ENCODE results near the gene RANGAP1. TPM values are rescaled to one million over a fixed set of nuclear protein-coding genes. Genes with fewer than 3 reads are reported as not detected.
"Not testable (repeated sequence)": the region's sequence is repeated elsewhere in the genome, so short reads cannot be mapped to it uniquely, and the experiment has no call there.

The RANGAP1 gene
- total RNA-seq, 6 experiments from 2014 or later, result 27.4 to 56.3 (median 37.6) TPM

DNA sequence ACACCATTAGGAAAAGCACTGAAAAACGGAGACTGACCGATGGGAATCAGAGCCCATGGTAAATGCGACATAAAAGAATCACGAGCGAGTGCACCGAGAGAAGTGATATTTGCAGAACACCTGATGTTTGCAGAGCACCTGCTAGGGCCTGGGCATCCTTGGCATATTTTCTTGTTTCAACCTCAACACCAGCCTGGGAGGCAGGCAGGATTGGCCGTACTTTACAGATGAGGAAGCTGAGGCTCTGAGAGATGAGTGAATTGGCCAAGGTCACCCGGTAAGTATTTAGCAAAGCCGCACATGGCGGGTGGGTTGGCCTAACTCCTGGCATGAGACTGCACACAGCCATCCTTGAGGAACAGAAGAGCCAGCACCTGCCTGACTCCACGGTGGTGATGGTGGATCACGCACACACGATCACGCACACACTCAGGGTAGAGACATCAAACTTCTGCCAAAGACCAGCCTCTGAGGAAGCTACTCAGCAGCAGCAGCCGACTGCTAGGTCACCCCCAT lies 23.7 kb downstream of the RANGAP1 start:
- 91% methylated on average over 10 of the region's 15 CpGs for WGBS (ENCODE audit: insufficient coverage, low coverage, low lambda C conversion rate, missing lambda C conversion rate)
- ATAC-seq (no peak), DNase-seq (no peak)
- no peak overlapping the region for H3K4me3 ChIP-seq
- no peak overlapping the region for H3K27ac ChIP-seq
- no peaks in the 10 kb centered on the region for H3K27me3 ChIP-seq
- peaks cover 0 to 9% (median 0%) of the 10 kb centered on the region in 4 donors for H3K4me1 ChIP-seq
- peaks cover 0 to 73% (median 20%) of the 10 kb centered on the region in 4 donors for H3K36me3 ChIP-seq
- TF ChIP-seq CTCF (IDR thresholded peaks at IDR 0.05), result no peak
- intact Hi-C loops (cut with DNase I), result no loop called here
- H3K9me3 ChIP-seq, result no peaks in the 10 kb centered on the region

DNA sequence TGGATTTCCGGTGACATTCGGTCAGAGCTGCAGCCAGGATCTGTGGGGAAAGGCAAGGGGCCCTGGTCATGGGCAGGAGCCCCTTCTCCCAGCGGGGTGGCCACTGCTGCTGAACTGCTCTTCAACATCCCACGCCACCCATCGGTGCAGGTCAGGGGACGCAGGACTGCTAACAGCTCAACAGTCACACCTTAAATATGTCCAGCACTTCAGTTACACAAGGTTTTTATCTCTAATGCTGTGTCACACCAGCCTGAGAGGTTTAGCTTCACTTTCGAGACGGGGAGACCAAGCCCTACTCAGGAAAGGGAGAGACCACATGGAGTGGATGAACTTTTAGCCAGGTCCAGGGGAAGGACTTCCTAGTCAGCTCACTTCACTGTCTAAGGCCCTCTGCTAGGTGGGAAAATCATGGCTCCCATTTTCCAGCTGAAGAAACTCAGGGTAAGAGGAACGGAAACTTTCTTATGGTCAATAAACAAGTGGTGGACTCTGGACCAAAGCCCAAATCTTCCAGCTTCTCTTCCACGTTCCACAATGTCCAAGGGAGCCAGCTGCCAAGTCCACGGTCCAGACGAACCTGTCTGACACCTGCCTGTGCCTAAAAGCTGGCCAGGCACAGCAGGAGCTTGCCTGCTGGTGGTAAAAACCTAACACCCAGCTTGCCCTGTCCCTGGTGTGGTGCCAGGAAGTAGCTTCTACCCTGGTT lies 24.3 kb downstream of the RANGAP1 start:
- Histone ChIP-seq H3K9me3 (no peaks in the 10 kb centered on the region), H3K4me1 (peaks cover 0 to 9% (median 0%) of the 10 kb centered on the region in 4 donors), H3K27me3 (no peaks in the 10 kb centered on the region), H3K27ac (peak overlapping the region in 1 of 3 donors; percentile 8), H3K36me3 (peaks cover 0 to 70% (median 20%) of the 10 kb centered on the region in 4 donors), H3K4me3 (no peak overlapping the region)
- ATAC-seq (peak in 3 of 4 donors; percentile 11 to 81 (median 45)), DNase-seq (no peak)
- TF ChIP-seq CTCF (IDR thresholded peaks at IDR 0.05) (no peak), POLR2A (IDR thresholded peaks at IDR 0.05) (no peak)
- intact Hi-C loops (cut with DNase I), result no loop called here
- 31% methylated on average over 5 of the region's 12 CpGs for WGBS (ENCODE audit: insufficient coverage, low coverage, low lambda C conversion rate, missing lambda C conversion rate)

DNA sequence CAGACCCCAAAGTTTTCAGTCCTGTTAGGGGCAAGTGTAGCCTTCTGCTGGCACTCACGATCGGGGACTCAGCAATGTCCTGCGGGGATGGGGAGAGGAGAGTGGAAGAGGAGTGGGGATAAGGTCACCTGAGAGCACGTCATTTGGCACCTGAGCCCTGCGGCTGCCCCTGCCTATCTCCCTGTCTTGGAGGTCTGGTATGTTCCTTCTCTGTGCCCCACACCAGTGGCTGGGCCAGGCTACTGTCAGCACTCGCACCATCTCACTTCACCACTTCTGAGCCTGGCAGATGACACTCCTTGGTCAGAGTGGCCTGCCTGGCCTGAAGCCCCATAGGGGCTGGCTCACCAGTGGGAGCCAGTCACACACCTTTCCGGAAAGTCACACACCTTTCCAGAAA lies 25.1 kb downstream of the RANGAP1 start:
- H3K4me3 ChIP-seq, result no peak overlapping the region
- peaks cover 0 to 71% (median 22%) of the 10 kb centered on the region in 4 donors for H3K36me3 ChIP-seq
- WGBS (ENCODE audit: insufficient coverage, low coverage, low lambda C conversion rate, missing lambda C conversion rate), result no CpG with 5 or more reads among the region's 7 CpGs
- TF ChIP-seq POLR2A (IDR thresholded peaks at IDR 0.05), result no peak
- no peak for TF ChIP-seq CTCF (IDR thresholded peaks at IDR 0.05)
- H3K27ac ChIP-seq, result no peak overlapping the region
- ATAC-seq (no peak), DNase-seq (no peak)
- H3K4me1 ChIP-seq, result peaks cover 0 to 9% (median 0%) of the 10 kb centered on the region in 4 donors
- no peaks in the 10 kb centered on the region for H3K9me3 ChIP-seq
- H3K27me3 ChIP-seq, result no peaks in the 10 kb centered on the region
- intact Hi-C loops (cut with DNase I), result no loop called here

DNA sequence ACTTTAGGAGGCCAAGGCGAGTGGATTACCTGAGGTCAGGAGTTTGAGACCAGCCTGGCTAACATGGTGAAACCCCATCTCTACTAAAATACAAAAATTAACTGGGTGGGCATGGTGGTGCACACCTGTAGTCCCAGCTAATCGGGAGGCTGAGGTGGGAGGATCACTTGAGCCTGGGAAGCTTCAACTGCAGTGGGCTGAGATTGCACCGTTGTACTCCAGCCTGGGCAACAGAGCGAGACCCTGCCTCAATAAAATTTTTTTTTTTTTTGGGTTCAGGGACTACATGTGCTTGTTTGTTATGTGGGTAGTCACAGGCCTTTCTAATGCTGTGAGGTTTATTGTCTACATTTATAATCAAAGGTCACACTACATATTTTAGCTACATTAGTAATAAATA lies 26.2 kb downstream of the RANGAP1 start:
- intact Hi-C loops (cut with DNase I); ATAC-seq; H3K9me3 ChIP-seq; H3K27me3 ChIP-seq; H3K4me1 ChIP-seq; H3K4me3 ChIP-seq; DNase-seq; H3K27ac ChIP-seq: not testable (repeated sequence)
- 97% methylated on average over 4 of the region's 4 CpGs for WGBS (ENCODE audit: insufficient coverage, low coverage, low lambda C conversion rate, missing lambda C conversion rate)
- peaks cover 0 to 73% (median 22%) of the 10 kb centered on the region in 4 donors for H3K36me3 ChIP-seq

GRCh38 chr22:41257696-41258095 lies 28.3 kb downstream of the RANGAP1 start:
- H3K36me3 ChIP-seq, result peaks cover 0 to 71% (median 18%) of the 10 kb centered on the region in 4 donors
- no peak overlapping the region for H3K27ac ChIP-seq
- H3K27me3 ChIP-seq, result no peaks in the 10 kb centered on the region
- ATAC-seq (no peak), DNase-seq (no peak)
- intact Hi-C loops (cut with DNase I), result no loop called here
- H3K4me3 ChIP-seq, result no peak overlapping the region
- no peaks in the 10 kb centered on the region for H3K9me3 ChIP-seq
- peaks cover 0 to 9% (median 0%) of the 10 kb centered on the region in 4 donors for H3K4me1 ChIP-seq
- TF ChIP-seq POLR2A (IDR thresholded peaks at IDR 0.05), result no peak
- TF ChIP-seq CTCF (IDR thresholded peaks at IDR 0.05), result no peak
- WGBS (ENCODE audit: insufficient coverage, low coverage, low lambda C conversion rate, missing lambda C conversion rate), result no CpG with 5 or more reads among the region's 11 CpGs

Measured in right lobe of liver (tissue), 6 donors.